Loucy (cell line): ENCODE data around the gene WDR48.

Source experiments
- H2AFZ ChIP-seq: fragments of 200-600 bp; sonication (generic); 2 replicates; pipeline ENCODE4 v1.6.0; 2016; ENCODE audit warnings: antibody characterized with exemption, mild to moderate bottlenecking, low read length, moderate library complexity
- H3F3A ChIP-seq: fragments of 200-600 bp; 2 replicates; pipeline ENCODE4 v1.6.0; 2016; ENCODE audit warnings: antibody characterized with exemption, low read depth, mild to moderate bottlenecking
- H3K27me3 ChIP-seq: fragments of 200-600 bp; sonication (generic); 2 replicates; pipeline ENCODE4 v1.6.1; 2014; ENCODE audit warnings: low read length, mild to moderate bottlenecking; ENCODE audit not compliant: insufficient read depth, poor library complexity, severe bottlenecking
- H3K36me3 ChIP-seq: fragments of 200-600 bp; sonication (generic); 2 replicates; pipeline ENCODE4 v1.6.1; 2016; ENCODE audit warnings: low read length; ENCODE audit not compliant: insufficient read depth
- H3K4me1 ChIP-seq: fragments of 200-600 bp; sonication (generic); 2 replicates; pipeline ENCODE4 v1.5.1; 2014; ENCODE audit warnings: low read length, mild to moderate bottlenecking; ENCODE audit not compliant: insufficient read depth, poor library complexity, severe bottlenecking
- H3K4me2 ChIP-seq: fragments of 200-600 bp; sonication (generic); 2 replicates; pipeline ENCODE4 v1.6.0; 2014; ENCODE audit warnings: antibody characterized with exemption, low read length, low read depth, mild to moderate bottlenecking; ENCODE audit not compliant: poor library complexity, severe bottlenecking
- H3K4me3 ChIP-seq: fragments of 200-600 bp; sonication (generic); 2 replicates; pipeline ENCODE4 v1.5.1; 2014; ENCODE audit warnings: low read length, mild to moderate bottlenecking, mixed read lengths; ENCODE audit not compliant: poor library complexity, severe bottlenecking
- H3K79me2 ChIP-seq: fragments of 200-600 bp; sonication (generic); 2 replicates; pipeline ENCODE4 v1.6.1; 2014; ENCODE audit warnings: low read length; ENCODE audit not compliant: insufficient read depth
- H3K9ac ChIP-seq: fragments of 200-600 bp; sonication (generic); 2 replicates; pipeline ENCODE4 v1.6.0; 2014; ENCODE audit warnings: mild to moderate bottlenecking, low read depth, low read length, moderate library complexity; ENCODE audit not compliant: poor library complexity, severe bottlenecking
- H3K9me2 ChIP-seq: fragments of 200-600 bp; sonication (generic); replicated peaks from 2 replicates; pipeline ENCODE4 v1.6.1; 2016; ENCODE audit warnings: low read depth, low read length, mixed read lengths
- H3K9me3 ChIP-seq: fragments of 200-600 bp; sonication (generic); 2 replicates; pipeline ENCODE4 v1.6.1; 2014; ENCODE audit warnings: mild to moderate bottlenecking, antibody characterized with exemption, low read length, low read depth; ENCODE audit not compliant: insufficient read depth
- H4K20me1 ChIP-seq: fragments of 200-600 bp; sonication (generic); 2 replicates; pipeline ENCODE4 v1.6.0; 2014; ENCODE audit warnings: antibody characterized with exemption, low read length, mild to moderate bottlenecking; ENCODE audit not compliant: insufficient read depth, poor library complexity, severe bottlenecking
- CTCF ChIP-seq: fragments of 200-600 bp; sonication (generic); conservative IDR thresholded peaks from 2 replicates; pipeline ENCODE4 v1.5.1; 2014; ENCODE audit warnings: mild to moderate bottlenecking, antibody characterized with exemption, low read length
- EZH2phosphoT487 ChIP-seq: fragments of 200-600 bp; IDR thresholded peaks from 2 replicates; pipeline ENCODE4 v1.6.1; 2018; ENCODE audit warnings: antibody characterized with exemption, mild to moderate bottlenecking, moderate library complexity, borderline replicate concordance

Gene WDR48

GRCh38 chr3:39094851-39095677 is 43.2 kb downstream of the WDR48 start:
- Histone ChIP-seq H3K4me2 (no peak overlapping the region), H3K4me3 (no peak overlapping the region), H2AFZ (no peak overlapping the region), H3K36me3 (peaks cover 96% of the 10 kb centered on the region; the same call in 1 of the 2 replicates), H3K9ac (no peak overlapping the region), H3K9me3 (no peaks in the 10 kb centered on the region), H3K27me3 (no peaks in the 10 kb centered on the region), H3K4me1 (no peaks in the 10 kb centered on the region), H3K9me2 (no peaks in the 10 kb centered on the region), H4K20me1 (no peaks in the 10 kb centered on the region), H3K79me2 (no peaks in the 10 kb centered on the region), H3F3A (no peaks in the 10 kb centered on the region)
- TF ChIP-seq EZH2phosphoT487, result no peak

- no peak overlapping the region for H3K9ac ChIP-seq
- H3K79me2 ChIP-seq, result no peaks in the 10 kb centered on the region
- no peaks in the 10 kb centered on the region for H3K4me1 ChIP-seq
- H3K9me3 ChIP-seq, result no peaks in the 10 kb centered on the region
- H3K27me3 ChIP-seq, result no peaks in the 10 kb centered on the region
- H3K4me2 ChIP-seq, result no peak overlapping the region
- H3K4me3 ChIP-seq, result no peak overlapping the region
- peaks cover 96% of the 10 kb centered on the region; the same call in 1 of the 2 replicates for H3K36me3 ChIP-seq
- no peaks in the 10 kb centered on the region for H3F3A ChIP-seq
- H4K20me1 ChIP-seq, result no peaks in the 10 kb centered on the region
- no peaks in the 10 kb centered on the region for H3K9me2 ChIP-seq
- H2AFZ ChIP-seq, result no peak overlapping the region
- no peak for TF ChIP-seq CTCF
- no peak for TF ChIP-seq EZH2phosphoT487
Measured at GRCh38 chr3:39095778-39096177, 44.0 kb downstream of the WDR48 start.

- no peaks in the 10 kb centered on the region for H3K4me1 ChIP-seq
- H3F3A ChIP-seq, result no peaks in the 10 kb centered on the region
- no peaks in the 10 kb centered on the region for H3K9me2 ChIP-seq
- H3K4me3 ChIP-seq, result no peak overlapping the region
- no peaks in the 10 kb centered on the region for H3K9me3 ChIP-seq
- H3K36me3 ChIP-seq, result peaks cover 90% of the 10 kb centered on the region; the same call in 1 of the 2 replicates
- TF ChIP-seq EZH2phosphoT487 (no peak), CTCF (no peak)
- no peaks in the 10 kb centered on the region for H3K79me2 ChIP-seq
- no peaks in the 10 kb centered on the region for H3K27me3 ChIP-seq
- no peak overlapping the region for H2AFZ ChIP-seq
- no peak overlapping the region for H3K4me2 ChIP-seq
- H4K20me1 ChIP-seq, result peaks cover 5% of the 10 kb centered on the region
- no peak overlapping the region for H3K9ac ChIP-seq
Measured at GRCh38 chr3:39096775-39097174, 45.0 kb downstream of the WDR48 start.
